D721Med (cell line): ENCODE results near the gene IDH2.

Experiments
- DNase-seq: peaks from one replicate; pipeline ENCODE4 v3.0.0; 2011; ENCODE audit warnings: low spot score; ENCODE audit not compliant: insufficient read length
- FAIRE-seq: peaks from 2 replicates; lab custom pipeline; 2011; peaks lifted over from hg19 to GRCh38; lab: Jason Lieb, UNC
- CTCF ChIP-seq: IDR thresholded peaks from 2 replicates; pipeline ENCODE4 v1.5.1; 2012; ENCODE audit warnings: mild to moderate bottlenecking, control low read depth; ENCODE audit not compliant: insufficient read depth; ENCODE audit errors: missing control alignments

The IDH2 gene

GRCh38 chr15:90067181-90067952, 34.9 kb downstream of the IDH2 start:
- DNase-seq (no peak), FAIRE-seq (no peak)
- TF ChIP-seq CTCF, result no peak

DNA sequence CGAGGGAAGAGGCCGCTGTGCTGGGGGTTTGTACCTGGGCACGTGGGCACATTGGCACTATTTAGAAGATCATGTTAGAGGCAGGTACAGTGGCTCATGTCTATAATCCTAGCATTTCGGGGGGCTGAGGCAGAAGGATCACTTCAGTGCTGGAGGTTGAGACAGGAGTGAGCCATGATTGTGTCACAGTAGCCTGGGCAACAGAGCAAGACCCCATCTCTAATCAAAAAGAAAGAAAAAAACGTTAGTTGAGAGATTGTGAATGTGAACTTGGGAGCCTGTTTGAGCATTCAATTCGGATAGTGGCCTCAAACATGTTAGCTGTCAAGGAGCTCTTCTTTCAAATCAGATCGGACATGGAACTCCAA, 36.6 kb downstream of the IDH2 start:
- no peak for TF ChIP-seq CTCF
- no peak for FAIRE-seq
- DNase-seq, result no peak

- TF ChIP-seq CTCF, result no peak
- FAIRE-seq (no peak), DNase-seq (no peak)
These were observed 37.2 kb downstream of the IDH2 start for GRCh38 chr15:90064911-90065681.

- TF ChIP-seq CTCF, result no peak
- no peak for FAIRE-seq
- no peak for DNase-seq
These were observed 38.5 kb downstream of the IDH2 start for GRCh38 chr15:90063770-90064247.

GRCh38 chr15:90062973-90063769, 39.1 kb downstream of the IDH2 start:
- FAIRE-seq (no peak), DNase-seq (no peak)
- no peak for TF ChIP-seq CTCF

DNA sequence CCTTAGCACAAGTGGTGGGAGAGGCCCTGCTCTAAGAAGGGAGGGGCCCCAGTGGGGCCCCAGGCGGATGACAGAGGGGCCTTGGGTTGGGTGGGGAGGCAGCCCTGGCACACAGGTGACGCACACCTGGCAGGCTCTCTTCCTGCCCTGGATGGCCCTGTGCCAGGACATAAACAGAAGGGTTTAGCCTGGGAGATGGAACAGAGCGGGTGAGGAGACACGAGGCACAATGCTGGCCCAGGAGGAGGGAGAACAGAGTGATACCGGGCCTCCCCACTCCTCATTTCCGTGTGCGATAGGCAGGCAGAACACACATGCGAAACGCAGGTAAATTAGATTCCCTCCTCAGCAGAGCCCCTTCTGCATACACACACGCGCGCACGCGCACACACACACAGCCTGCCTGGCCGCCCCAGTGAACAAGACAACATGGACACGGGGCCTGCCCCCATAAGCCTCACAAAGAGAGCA, 39.8 kb downstream of the IDH2 start:
- DNase-seq (no peak), FAIRE-seq (no peak)
- TF ChIP-seq CTCF, result no peak
